Stimulated activated CD4-positive, alpha-beta T cell treated with anti-CD3 and anti-CD28 coated beads, TNF-alpha, amount 100 ng/mL, for 48 hours (primary cell): Measurements from ENCODE around the gene ACOT11.
"Not testable (repeated sequence)": the region's sequence is repeated elsewhere in the genome, so short reads cannot be mapped to it uniquely, and the experiment has no call there.

Source experiments
- DNase-seq, 3 donors: peaks; one replicate each; pipeline ENCODE4 v3.0.0-alpha.2; 2020; ENCODE audit warnings: low read depth in 3 of 3

ACOT11 gene

GRCh38 chr1:54608566-54609230 lies 60.7 kb downstream of the ACOT11 start:
- DNase-seq, result no peak

GRCh38 chr1:54609301-54609921 lies 61.4 kb downstream of the ACOT11 start:
- no peak for DNase-seq

GRCh38 chr1:54610048-54610447 lies 62.0 kb downstream of the ACOT11 start:
- DNase-seq, result no peak

GRCh38 chr1:54610601-54611580 lies 62.9 kb downstream of the ACOT11 start:
- no peak for DNase-seq

GRCh38 chr1:54611621-54612020 lies 63.6 kb downstream of the ACOT11 start:
- no peak for DNase-seq

- no peak for DNase-seq
Measured at GRCh38 chr1:54614024-54614423, 66.0 kb downstream of the ACOT11 start.

- no peak for DNase-seq
Measured at GRCh38 chr1:54614563-54614962, 66.5 kb downstream of the ACOT11 start.

- no peak for DNase-seq
Measured at GRCh38 chr1:54615531-54616279, 67.7 kb downstream of the ACOT11 start.

GRCh38 chr1:54619749-54620148 lies 71.7 kb downstream of the ACOT11 start:
- no peak for DNase-seq

GRCh38 chr1:54623216-54624007 lies 75.4 kb downstream of the ACOT11 start, which contains the start of gene FAM151A:
TSS of gene FAM151A (minus strand) at chr1:54623525. CDS start at chr1:54623395, 130 bp downstream.
- DNase-seq, result no peak

GRCh38 chr1:54624466-54625464 lies 76.7 kb downstream of the ACOT11 start:
- DNase-seq, result no peak

- no peak for DNase-seq
Measured at GRCh38 chr1:54627196-54627595, 79.2 kb downstream of the ACOT11 start.

- DNase-seq, result not testable (repeated sequence)
Measured at GRCh38 chr1:54635804-54636203, 87.8 kb downstream of the ACOT11 start.

GRCh38 chr1:54636461-54637446 lies 88.7 kb downstream of the ACOT11 start:
- DNase-seq, result not testable (repeated sequence)

- no peak for DNase-seq
Measured at GRCh38 chr1:54640361-54640760, 92.3 kb downstream of the ACOT11 start.

GRCh38 chr1:54640863-54641836 lies 93.1 kb downstream of the ACOT11 start, which contains the start of gene MROH7:
TSS of gene MROH7 (plus strand) at chr1:54641786. CDS start at chr1:54652927, 11,141 bp downstream.
- no peak for DNase-seq

- no peak for DNase-seq
Measured at GRCh38 chr1:54643736-54644135, 95.7 kb downstream of the ACOT11 start.
